ENCODE data around the gene TPP2.

- TF ChIP-seq TAF1 (IDR thresholded peaks at IDR 0.05; ENCODE audit: borderline replicate concordance, low read depth, low read length) (no peak), POLR2A (IDR thresholded peaks at IDR 0.05; ENCODE audit: low read depth, low read length) (no peak)
These were observed 45.7 kb downstream of the TPP2 start for GRCh38 chr13:102642475-102642874.

All from GM12892 (cell line).